HEK293T (cell line): ENCODE measurements around the gene PRR36.

ENCODE experiments used
- ARNT ChIP-seq: fragments of 450-650 bp; IDR thresholded peaks from 2 replicates; pipeline ENCODE4 v1.6.1; 2017; ENCODE audit warnings: mild to moderate bottlenecking
- FOXK2 ChIP-seq: fragments of 450-650 bp; IDR thresholded peaks from 2 replicates; pipeline ENCODE4 v1.6.1; 2016; ENCODE audit warnings: mild to moderate bottlenecking
- PKNOX1 ChIP-seq: fragments of 450-650 bp; IDR thresholded peaks from 2 replicates; pipeline ENCODE4 v1.6.1; 2016
- SP1 ChIP-seq: fragments of 450-650 bp; IDR thresholded peaks from 2 replicates; pipeline ENCODE4 v1.6.1; 2017

- TF ChIP-seq ARNT (no peak), PKNOX1 (no peak), SP1 (no peak), FOXK2 (no peak)
These were observed 14.6 kb upstream of the PRR36 start for GRCh38 chr19:7888826-7889217.
